Measurements from ENCODE around the gene IPO7. TPM values are rescaled to one million over a fixed set of nuclear protein-coding genes. Genes with fewer than 3 reads are reported as not detected.

IPO7 gene
- total and polyA plus RNA-seq, 2 of the 13 experiments (the other 11 are each of a cell fraction or from before 2014, with no cell fraction given) = 59.4 to 98.4 TPM

DNA sequence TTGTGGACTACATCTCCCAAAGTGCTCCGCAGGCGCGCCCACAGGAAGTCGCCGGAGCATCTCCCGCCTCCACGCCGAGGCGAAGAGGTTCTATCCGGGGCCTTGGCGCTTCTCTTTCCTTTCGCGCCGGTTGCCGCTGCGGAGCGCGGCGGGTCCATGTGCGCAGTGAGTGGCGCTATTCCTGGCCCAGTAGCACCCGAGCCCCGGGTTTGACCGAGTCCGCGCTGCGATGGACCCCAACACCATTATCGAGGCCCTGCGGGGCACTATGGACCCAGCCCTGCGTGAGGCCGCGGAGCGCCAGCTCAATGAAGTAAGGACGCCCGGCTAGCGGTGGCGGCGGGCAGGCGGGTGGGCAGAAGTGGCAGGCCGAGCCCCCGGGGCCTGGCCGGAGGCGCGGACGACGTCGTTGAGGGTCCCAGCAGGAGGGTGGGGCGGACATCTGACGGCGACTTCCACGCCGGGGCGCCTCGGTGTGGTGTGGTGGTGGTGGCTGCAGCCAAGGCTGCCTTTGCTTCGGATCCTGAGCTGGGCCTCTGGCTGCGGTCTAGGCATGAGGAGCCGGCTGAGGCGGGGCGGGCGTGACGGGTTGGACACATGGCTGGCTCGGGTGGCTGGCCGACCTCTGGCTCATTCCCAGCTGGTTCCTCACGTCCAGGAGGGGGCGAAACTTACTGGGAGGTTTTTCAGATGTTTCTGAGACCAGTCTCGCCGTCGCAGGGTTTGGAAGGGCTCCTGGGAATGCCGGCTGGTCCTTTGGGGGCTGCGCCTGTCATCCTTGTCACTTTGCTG is at the start of gene IPO7 (continued):
- TF ChIP-seq ZNF770 (CRISPR knock-in tag; IDR thresholded peaks at IDR 0.05) (peak; percentile 69; the same call in 1 of the 2 replicates), EEA1 (CRISPR knock-in tag; IDR thresholded peaks at IDR 0.05; ENCODE audit: borderline replicate concordance) (no peak), ATF1 (CRISPR knock-in tag; IDR thresholded peaks at IDR 0.05) (no peak; the same call in 1 of the 2 replicates), ZNF652 (CRISPR knock-in tag; IDR thresholded peaks at IDR 0.05; ENCODE audit: borderline replicate concordance, low read depth) (no peak), ZNF576 (CRISPR knock-in tag; IDR thresholded peaks at IDR 0.05) (no peak), PBX3 (CRISPR knock-in tag; IDR thresholded peaks at IDR 0.05; ENCODE audit: borderline replicate concordance) (peak; percentile 86), CEBPG (CRISPR knock-in tag; IDR thresholded peaks at IDR 0.05) (no peak), ZKSCAN1 (IDR thresholded peaks at IDR 0.05; ENCODE audit: low read length) (no peak), ZNF574 (CRISPR knock-in tag; IDR thresholded peaks at IDR 0.05) (peak; percentile 94), ETS1 (CRISPR knock-in tag; IDR thresholded peaks at IDR 0.05) (no peak), CREB1 (IDR thresholded peaks at IDR 0.05) (no peak; the same call in 1 of the 2 replicates), CREB1 (CRISPR knock-in tag; IDR thresholded peaks at IDR 0.05) (peak; percentile 79), SMC3 (IDR thresholded peaks at IDR 0.05; ENCODE audit: low read length) (no peak), ZNF484 (CRISPR knock-in tag; IDR thresholded peaks at IDR 0.05; ENCODE audit: borderline replicate concordance, low read depth) (0 out of 2 replicates have a peak, but pooled peaks have one; percentile 43), RFXANK (CRISPR knock-in tag; IDR thresholded peaks at IDR 0.05) (no peak; the same call in 1 of the 2 replicates), ELF3 (CRISPR knock-in tag; IDR thresholded peaks at IDR 0.05) (peak; percentile 61), SOX6 (IDR thresholded peaks at IDR 0.05) (no peak), SOX6 (CRISPR knock-in tag; IDR thresholded peaks at IDR 0.05) (peak; percentile 42; the same call in 1 of the 2 replicates), GRHL1 (CRISPR knock-in tag; conservative IDR thresholded peaks at IDR 0.05) (no peak)
- TF ChIP-seq, protein P1, sequence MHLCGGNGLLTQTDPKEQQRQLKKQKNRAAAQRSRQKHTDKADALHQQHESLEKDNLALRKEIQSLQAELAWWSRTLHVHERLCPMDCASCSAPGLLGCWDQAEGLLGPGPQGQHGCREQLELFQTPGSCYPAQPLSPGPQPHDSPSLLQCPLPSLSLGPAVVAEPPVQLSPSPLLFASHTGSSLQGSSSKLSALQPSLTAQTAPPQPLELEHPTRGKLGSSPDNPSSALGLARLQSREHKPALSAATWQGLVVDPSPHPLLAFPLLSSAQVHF (CRISPR knock-in tag; IDR thresholded peaks at IDR 0.05) = no peak

All from HepG2 (cell line).